ENCODE data around the gene ANKEF1. TPM values are rescaled to one million over a fixed set of nuclear protein-coding genes. Genes with fewer than 3 reads are reported as not detected.

ANKEF1 gene
- total RNA-seq, 1 experiment from 2014 or later: 5.6 TPM

GRCh38 chr20:10105046-10105445, 70.3 kb downstream of the ANKEF1 start:
- DNase-seq (ENCODE audit: unreplicated experiment): no peak
- CTCF ChIA-PET: interaction anchor here (1.1 to 3.0 kb wide), 4 partner anchors 10 to 126 kb away, joined by 3 to 20 read pairs (median 6); no protein-coding TSS in a partner anchor
- intact Hi-C loops (cut with micrococcal nuclease): no loop called here
- POLR2A ChIA-PET: interaction anchor here (1.4 kb wide), 1 partner anchor 12 kb away, joined by 8 read pairs; no protein-coding TSS in a partner anchor
- no peak overlapping the region for H3K27ac Mint-ChIP-seq (ENCODE audit: low read depth, unreplicated experiment)
- H3K27me3 Mint-ChIP-seq (ENCODE audit: insufficient read depth, unreplicated experiment): no peaks in the 10 kb centered on the region
- no TSS peak for BruUV-seq (replicated peaks)
- no peaks in the 10 kb centered on the region for H3K9me3 Mint-ChIP-seq (ENCODE audit: unreplicated experiment)
- no peak overlapping the region for H3K4me3 Mint-ChIP-seq (ENCODE audit: unreplicated experiment)
- H3K4me1 Mint-ChIP-seq (ENCODE audit: insufficient read depth, unreplicated experiment): no peaks in the 10 kb centered on the region
- no peaks in the 10 kb centered on the region for H3K36me3 Mint-ChIP-seq (ENCODE audit: insufficient read depth, unreplicated experiment)
- TF ChIP-seq CTCF (IDR thresholded peaks at IDR 0.05; ENCODE audit: unreplicated experiment): no peak

Other genes starting within 250 kb of the ANKEF1 start
- not detected in 2 replicates for gene PAK5, start 195.9 kb upstream of the ANKEF1 start, total RNA-seq (2022)
- not detected in 2 replicates for gene SNAP25, start 183.8 kb downstream of the ANKEF1 start, total RNA-seq (2022)

All from MCF 10A (cell line).